Osteoblast (primary cell): Measurements from ENCODE around the gene CD300E. TPM values are rescaled to one million over a fixed set of nuclear protein-coding genes. Genes with fewer than 3 reads are reported as not detected.

Experiments used
- DNase-seq: peaks from one replicate; pipeline ENCODE4 v3.0.0; 2011; ENCODE audit warnings: low spot score, mixed read lengths; ENCODE audit not compliant: insufficient read length; ENCODE audit errors: missing footprints
- H2AFZ ChIP-seq: 2 replicates; pipeline ENCODE4 v1.6.0; 2011; ENCODE audit warnings: mild to moderate bottlenecking, low read length
- H3K27ac ChIP-seq: 2 replicates; pipeline ENCODE4 v1.5.1; 2011; ENCODE audit warnings: mild to moderate bottlenecking, low read depth, low read length, moderate library complexity
- H3K27me3 ChIP-seq: 2 replicates; pipeline ENCODE4 v1.6.0; 2012; ENCODE audit warnings: mild to moderate bottlenecking, control low read depth, inconsistent platforms, low read length, moderate library complexity; ENCODE audit not compliant: insufficient read depth
- H3K36me3 ChIP-seq: 2 replicates; pipeline ENCODE4 v1.5.1; 2011; ENCODE audit warnings: mild to moderate bottlenecking, low read length, control low read depth, moderate library complexity; ENCODE audit not compliant: insufficient read depth
- H3K4me1 ChIP-seq: 2 replicates; pipeline ENCODE4 v1.5.1; 2011; ENCODE audit warnings: mild to moderate bottlenecking, low read length, control low read depth, moderate library complexity; ENCODE audit not compliant: insufficient read depth
- H3K4me2 ChIP-seq: 2 replicates; pipeline ENCODE4 v1.6.0; 2011; ENCODE audit warnings: mild to moderate bottlenecking, low read length; ENCODE audit not compliant: insufficient read depth
- H3K4me3 ChIP-seq: fragments of 200-600 bp; sonication (generic); 3 replicates; pipeline ENCODE4 v1.5.1; 2012; ENCODE audit warnings: mild to moderate bottlenecking, low read length, inconsistent platforms; ENCODE audit not compliant: insufficient read depth
- H3K79me2 ChIP-seq: 2 replicates; pipeline ENCODE4 v1.6.0; 2012; ENCODE audit warnings: mild to moderate bottlenecking, low read length, control low read depth, inconsistent platforms; ENCODE audit not compliant: insufficient read depth
- H3K9me3 ChIP-seq: 2 replicates; pipeline ENCODE4 v1.5.1; 2011; ENCODE audit warnings: low read depth, low read length, control low read depth
- H4K20me1 ChIP-seq: 2 replicates; pipeline ENCODE4 v1.6.0; 2012; ENCODE audit warnings: mild to moderate bottlenecking, low read length, control low read depth; ENCODE audit not compliant: insufficient read depth
- CTCF ChIP-seq: IDR thresholded peaks from 2 replicates; pipeline ENCODE4 v1.5.1; 2011; ENCODE audit warnings: mild to moderate bottlenecking, low read depth, low read length, moderate library complexity; ENCODE audit errors: extremely low read depth
- total RNA-seq: library from RNA; depleted of rRNA; stranded (reverse); fragments of >200 nt; gene quantifications from 2 replicates; pipeline ENCODE4 v1.2.3, GENCODE V29; 2012

Gene CD300E
- total RNA-seq, 1 donor: under 0.01 TPM

GRCh38 chr17:74624131-74624530 lies 593 bp upstream of the CD300E start:
- no peak overlapping the region for H3K4me2 ChIP-seq
- H3K27ac ChIP-seq: no peak overlapping the region
- H3K36me3 ChIP-seq: no peaks in the 10 kb centered on the region
- no peak for DNase-seq
- H3K9me3 ChIP-seq: no peaks in the 10 kb centered on the region
- H3K4me1 ChIP-seq: no peaks in the 10 kb centered on the region
- no peaks in the 10 kb centered on the region for H3K79me2 ChIP-seq
- no peaks in the 10 kb centered on the region for H3K27me3 ChIP-seq
- no peak overlapping the region for H3K4me3 ChIP-seq
- no peaks in the 10 kb centered on the region for H4K20me1 ChIP-seq
- TF ChIP-seq CTCF: no peak
- H2AFZ ChIP-seq: no peak overlapping the region

DNA sequence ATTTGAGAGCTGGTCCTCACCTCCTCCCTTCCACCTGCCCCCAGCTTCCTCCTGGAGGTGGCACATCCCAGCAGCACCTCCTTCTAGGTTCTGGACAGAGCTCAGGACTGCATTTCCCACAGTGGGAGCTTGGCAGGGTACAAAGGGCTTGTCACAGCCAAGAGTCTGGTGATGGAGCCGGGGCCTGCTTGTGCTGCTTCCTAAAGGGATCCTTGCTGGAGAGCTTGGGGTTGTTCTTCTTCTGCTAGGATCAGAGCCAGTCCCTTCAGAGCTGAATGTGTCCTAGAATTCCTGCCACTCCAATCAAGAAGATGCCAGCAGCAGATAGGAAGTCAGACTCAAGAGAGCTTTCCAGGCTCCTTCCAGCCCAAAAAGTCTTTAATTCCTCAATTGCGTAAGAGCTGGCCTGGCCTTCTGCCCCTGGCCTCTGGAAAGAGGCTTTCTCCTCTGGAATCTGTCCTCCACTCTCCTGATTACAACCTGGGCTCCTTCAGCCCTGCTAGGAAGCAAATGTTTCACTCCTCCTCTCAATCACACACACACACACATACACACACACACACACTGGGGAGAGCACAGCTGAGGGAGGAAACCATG lies 4.4 kb downstream of the CD300E start:
- H3K9me3 ChIP-seq: no peaks in the 10 kb centered on the region
- no peaks in the 10 kb centered on the region for H4K20me1 ChIP-seq
- H3K36me3 ChIP-seq: no peaks in the 10 kb centered on the region
- H3K4me1 ChIP-seq: no peaks in the 10 kb centered on the region
- H2AFZ ChIP-seq: no peak overlapping the region
- no peaks in the 10 kb centered on the region for H3K79me2 ChIP-seq
- no peak for DNase-seq
- no peak overlapping the region for H3K4me3 ChIP-seq
- TF ChIP-seq CTCF: no peak
- H3K27ac ChIP-seq: no peak overlapping the region
- H3K4me2 ChIP-seq: no peak overlapping the region
- no peaks in the 10 kb centered on the region for H3K27me3 ChIP-seq

DNA sequence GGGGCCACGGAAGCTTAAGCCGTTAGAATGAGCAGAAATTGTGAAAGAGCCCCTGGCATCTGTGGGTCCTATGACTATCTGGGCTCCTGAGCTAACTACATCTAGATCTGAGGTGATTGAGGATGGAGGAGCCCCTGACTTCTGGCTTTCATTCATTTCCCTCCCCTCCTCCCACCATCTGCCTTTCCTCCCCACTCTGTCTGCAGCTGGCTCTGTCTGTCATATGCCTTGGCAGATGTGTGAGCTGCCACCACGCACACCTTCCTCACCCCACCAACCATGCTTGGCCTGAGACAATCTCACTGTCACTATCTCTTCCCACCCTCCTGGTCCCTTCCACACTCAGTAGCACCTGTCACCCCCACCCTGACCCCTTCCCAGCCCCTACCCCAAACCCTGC lies 5.1 kb downstream of the CD300E start:
- Histone ChIP-seq H3K4me3 (no peak overlapping the region), H2AFZ (no peak overlapping the region), H3K36me3 (no peaks in the 10 kb centered on the region), H3K4me2 (no peak overlapping the region), H3K4me1 (no peaks in the 10 kb centered on the region), H3K79me2 (no peaks in the 10 kb centered on the region), H4K20me1 (no peaks in the 10 kb centered on the region), H3K27me3 (no peaks in the 10 kb centered on the region), H3K27ac (no peak overlapping the region), H3K9me3 (no peaks in the 10 kb centered on the region)
- no peak for TF ChIP-seq CTCF
- DNase-seq: no peak

GRCh38 chr17:74616696-74617095 lies 6.8 kb downstream of the CD300E start:
- Histone ChIP-seq H3K27me3 (no peaks in the 10 kb centered on the region), H4K20me1 (no peaks in the 10 kb centered on the region), H3K4me1 (no peaks in the 10 kb centered on the region), H2AFZ (no peak overlapping the region), H3K27ac (no peak overlapping the region), H3K4me3 (no peak overlapping the region), H3K79me2 (no peaks in the 10 kb centered on the region), H3K36me3 (no peaks in the 10 kb centered on the region), H3K4me2 (no peak overlapping the region), H3K9me3 (no peaks in the 10 kb centered on the region)
- no peak for TF ChIP-seq CTCF
- DNase-seq: no peak
